T-helper 9 cell (primary cell): ENCODE data around the gene HDAC8.
"Not testable (repeated sequence)": the region's sequence is repeated elsewhere in the genome, so short reads cannot be mapped to it uniquely, and the experiment has no call there.

Source experiments
- DNase-seq: peaks from one replicate; pipeline ENCODE4 v3.0.0-alpha.2; 2020

HDAC8 gene

DNA sequence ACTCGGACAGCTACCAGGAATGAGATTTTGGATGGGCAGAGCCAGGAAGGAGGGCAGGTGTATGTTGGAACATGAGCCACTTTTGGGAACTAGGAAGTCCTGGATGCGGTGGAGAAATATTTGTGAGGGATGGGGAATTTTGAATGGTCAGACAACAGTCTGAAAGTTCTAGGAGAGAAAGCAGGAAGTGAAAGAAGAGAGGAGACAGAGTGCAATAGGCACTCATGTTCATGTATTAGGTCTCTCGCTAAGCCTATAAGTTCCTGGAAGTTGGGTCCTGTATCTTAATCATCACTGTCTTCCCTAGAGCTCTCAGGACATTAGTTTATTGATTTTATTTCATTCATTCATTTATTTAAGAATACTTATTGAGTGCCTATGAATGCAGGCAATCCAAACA, 201.2 kb downstream of the HDAC8 start:
- DNase-seq, result no peak

DNA sequence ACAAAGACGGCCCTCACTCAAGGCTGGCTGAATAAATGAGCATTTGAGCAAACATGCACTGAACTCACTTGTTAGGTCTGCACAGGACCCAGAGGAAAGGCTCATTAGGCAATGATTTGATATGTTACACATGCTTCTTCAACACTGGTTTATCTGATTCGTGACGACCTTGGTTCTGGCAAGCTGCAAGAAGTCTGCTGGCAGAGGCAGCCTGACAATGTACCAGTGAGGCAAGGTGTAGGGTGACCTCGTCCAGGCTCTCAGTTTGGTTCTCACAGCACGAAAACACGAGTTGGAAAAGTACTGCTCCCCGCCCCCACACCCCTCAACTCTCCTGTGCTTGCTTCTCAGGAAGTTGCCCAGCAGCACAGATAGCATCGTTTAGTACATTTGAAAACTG, 203.8 kb downstream of the HDAC8 start:
- DNase-seq, result no peak

DNA sequence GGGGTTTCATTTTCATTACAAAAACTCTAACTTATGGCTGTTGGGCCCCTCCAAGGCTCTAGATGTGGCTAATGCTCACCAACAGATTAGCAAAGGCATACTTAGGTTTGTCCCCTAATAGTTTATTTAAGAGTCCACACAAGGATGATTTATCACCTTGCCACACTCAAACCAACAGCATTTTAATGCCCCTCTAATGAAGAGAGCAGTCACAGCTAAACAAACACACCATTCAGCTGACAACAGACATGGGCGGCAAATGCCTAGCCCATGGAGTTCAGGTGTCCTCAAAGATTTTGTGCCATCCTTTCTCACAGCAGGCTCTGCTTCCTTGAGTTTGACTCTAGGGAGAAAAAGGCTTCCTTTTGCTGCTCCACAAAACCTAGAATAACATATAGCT, 205.1 kb downstream of the HDAC8 start:
- no peak for DNase-seq

DNA sequence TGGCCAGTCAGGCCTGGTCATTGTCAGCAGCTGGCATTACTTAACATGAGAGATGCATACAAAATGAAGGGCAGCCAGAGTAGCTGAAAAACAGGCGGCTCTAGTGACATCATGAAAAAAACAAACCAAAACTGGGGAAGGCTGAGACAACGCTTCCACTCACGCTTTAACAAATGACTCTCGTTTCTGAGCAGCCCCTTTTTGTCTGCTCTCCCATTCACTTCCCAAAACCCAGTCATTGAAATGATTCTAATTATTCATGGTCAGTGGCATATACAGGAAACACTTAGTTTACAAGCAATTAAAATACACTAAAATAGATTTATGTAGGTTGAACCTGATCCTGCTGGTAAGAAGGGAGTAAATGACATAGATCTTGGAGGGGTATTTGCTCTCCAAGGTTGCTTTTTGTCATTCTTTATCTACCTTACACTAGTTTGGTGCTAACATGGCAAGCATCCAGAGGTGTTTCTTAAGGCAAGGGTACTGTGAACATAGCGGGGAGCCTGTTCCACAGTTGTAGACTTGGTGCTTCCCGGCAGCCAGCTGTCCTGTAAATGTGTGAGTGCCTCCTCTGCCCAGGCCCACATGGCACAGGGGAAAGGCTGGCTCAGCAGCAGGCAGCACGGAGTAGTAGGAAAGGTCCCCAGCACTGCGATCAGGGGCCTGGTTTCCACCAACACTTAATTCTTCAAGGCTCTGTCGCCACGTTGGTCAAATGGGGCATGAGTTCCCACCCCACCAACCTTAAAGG, 205.8 kb downstream of the HDAC8 start:
- DNase-seq, result no peak

DNA sequence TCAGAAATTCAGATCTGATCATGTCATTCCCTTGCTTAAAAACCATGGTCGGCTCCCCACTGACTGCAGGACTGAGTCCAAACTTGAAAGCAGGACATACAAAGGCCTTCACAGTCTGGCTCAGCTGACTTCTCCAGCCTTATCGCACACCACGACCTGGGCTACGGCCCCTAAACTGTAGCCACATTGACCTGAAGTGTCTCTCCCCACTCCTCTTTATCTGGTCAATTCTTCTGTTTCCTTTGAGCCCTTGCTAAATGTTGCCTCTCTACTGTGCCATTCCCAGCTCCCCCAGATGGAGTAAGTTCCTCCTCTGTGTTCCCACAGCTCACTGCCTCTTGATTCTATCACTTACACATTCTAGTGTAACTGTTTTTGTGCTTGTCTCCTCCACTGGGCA, 206.5 kb downstream of the HDAC8 start:
- no peak for DNase-seq

DNA sequence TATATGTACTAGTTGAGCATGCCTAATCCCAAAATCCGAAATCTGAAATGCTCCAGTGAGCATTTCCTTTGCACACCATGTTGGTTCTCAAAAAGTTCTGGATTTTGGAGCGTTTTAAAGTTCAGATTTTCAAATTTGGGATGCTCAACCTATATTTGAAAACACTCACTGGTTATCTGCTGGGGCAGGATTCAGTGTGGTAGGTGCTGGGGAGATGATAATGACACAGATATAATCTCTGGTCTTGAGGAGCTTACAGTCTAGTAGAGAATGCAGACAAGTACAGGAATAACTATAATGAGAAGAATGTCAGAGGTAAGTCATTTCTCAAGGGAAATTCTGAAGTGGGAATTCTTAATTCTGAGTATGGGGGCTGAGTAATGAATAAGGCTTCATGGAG, 207.5 kb downstream of the HDAC8 start:
- no peak for DNase-seq

DNA sequence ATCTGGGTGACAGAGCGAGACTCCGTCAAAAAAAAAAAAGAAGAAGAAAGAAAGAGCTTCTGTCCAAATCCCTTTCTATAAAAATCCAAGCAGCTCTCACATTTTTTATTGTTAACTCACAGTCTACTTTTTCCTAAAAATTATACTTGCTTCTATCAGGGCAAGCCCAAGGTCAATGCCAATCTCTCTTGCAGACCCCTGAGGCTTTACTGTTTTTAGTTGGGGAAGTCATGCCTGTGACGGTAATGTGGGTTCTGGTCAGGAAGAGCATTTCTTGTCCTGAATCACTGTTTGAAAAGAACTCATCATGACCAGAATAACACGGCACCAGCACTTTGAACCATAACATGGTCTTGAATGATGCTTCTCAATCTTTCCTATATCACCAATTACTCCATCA, 212.3 kb downstream of the HDAC8 start:
- no peak for DNase-seq

DNA sequence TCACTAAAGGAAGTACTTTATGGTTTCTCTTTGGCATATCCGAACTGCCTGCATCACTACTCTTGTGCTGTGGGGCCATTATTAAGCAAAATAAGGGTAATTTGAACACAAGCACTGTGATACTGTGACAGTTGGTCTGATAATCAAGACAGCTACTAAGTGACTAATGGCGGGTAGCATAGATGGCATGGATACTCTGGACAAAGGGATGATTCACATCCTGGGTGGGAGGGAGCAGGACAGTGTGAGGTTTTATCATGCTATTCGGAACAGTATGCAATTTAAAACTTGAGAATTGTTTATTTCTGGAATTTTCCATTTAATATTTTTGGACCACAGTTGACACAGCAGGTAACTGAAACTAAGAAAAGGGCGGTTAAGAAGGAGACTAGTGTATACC, 214.3 kb downstream of the HDAC8 start:
- DNase-seq, result no peak

DNA sequence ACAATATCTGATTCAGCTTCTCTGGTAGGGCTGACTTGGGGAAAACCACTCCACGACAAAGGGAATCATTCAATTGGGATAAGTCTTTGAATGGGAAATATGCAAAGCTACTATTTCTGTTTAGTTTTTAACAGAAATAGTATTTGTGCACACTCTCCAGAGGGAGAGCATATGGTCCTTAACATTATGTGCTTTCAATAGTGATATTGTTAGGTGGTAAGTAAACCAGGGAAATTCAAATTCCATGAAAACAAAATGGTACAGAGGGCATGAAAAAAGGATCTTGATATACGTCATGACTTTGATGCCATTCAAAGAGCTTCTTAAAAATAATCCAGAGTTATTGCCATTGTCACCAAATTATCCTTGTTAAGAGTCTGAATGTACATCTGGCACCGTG, 219.9 kb downstream of the HDAC8 start:
- no peak for DNase-seq

DNA sequence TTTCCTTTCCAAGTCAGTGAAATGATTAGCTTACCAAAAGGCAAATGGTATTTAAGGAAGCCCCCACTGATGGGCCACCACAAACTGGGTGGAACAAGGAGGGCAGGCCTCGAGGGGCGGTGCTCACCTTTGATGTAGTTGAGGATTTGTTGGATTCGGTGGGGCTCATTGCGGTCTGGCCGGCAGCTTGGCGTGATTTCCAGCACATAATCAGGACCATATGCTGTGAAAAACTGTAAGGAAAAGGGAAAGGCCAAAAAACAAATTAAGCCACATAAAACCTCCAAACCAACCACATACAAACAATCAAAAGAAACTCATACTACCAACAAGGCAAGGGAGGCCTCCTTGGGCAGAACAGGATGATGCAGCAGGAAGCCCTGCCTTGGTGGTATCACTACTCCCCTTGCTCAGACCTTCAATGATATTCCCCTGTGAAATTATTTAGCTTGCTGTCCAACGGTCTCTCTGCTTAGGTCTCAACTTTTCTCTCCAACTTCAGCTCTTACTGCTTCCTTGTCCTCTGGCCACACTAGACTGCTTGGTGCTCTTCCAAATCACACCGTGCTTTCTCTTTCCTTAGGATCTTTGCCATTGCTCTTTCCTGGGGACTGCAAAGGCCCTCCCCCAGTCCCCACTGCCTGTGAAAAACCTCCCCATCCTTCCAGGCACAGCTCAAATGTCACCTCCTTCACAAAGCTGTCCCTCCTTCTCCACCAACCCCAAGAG, 220.9 kb downstream of the HDAC8 start:
- DNase-seq, result no peak

DNA sequence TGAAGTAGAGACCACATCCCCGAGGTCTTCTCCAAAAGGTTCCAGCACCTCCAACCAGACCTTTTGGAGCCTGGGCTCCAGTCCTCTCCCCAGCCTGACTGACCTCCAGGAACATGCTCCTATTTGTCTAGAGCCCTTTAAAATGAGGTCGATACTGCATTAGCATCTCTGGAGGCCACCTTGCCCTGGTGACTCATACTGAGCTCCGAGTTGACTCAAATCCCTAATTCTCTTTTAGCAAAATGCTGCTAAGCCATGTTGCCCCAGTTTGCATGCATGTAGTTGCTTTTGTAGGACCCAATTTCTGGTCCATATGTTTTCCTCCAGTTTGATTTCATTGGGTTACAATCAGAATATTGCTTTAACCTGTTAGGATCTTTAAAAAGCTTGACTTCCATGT, 223.5 kb downstream of the HDAC8 start:
- no peak for DNase-seq

DNA sequence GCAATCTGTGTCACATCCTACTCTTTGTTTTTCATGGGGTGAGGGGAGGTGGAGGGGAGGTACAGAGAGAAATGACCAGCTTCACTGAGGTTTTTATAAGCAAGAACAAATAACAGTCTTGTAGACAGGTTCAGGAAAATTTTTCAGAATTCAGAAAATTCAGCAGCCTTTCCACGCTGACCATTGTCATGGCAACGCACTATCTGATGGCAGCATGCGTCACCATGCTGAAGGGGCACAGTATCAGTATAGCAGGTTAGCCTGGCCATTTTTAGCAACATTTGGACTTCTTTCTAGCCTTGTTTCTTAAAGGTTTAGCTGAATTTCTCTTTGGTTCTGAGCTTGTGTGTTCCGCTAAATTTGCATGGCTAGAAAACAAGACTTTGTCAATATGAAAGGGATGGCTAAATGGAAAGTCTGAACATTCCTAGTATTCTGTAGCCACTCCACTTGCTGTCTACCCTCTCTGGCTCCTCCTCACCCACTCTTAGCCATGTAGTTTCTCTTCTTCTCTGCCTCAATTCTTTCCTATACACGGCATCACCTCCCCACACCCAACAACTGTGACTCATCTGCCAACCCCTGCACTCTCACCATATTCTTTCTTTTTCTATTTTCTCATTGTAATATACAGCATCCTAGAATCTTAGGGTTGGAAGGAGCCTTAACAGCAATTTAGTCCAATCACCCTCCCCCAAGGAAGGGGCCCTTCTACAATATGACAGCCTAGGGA, 224.2 kb downstream of the HDAC8 start:
- no peak for DNase-seq

DNA sequence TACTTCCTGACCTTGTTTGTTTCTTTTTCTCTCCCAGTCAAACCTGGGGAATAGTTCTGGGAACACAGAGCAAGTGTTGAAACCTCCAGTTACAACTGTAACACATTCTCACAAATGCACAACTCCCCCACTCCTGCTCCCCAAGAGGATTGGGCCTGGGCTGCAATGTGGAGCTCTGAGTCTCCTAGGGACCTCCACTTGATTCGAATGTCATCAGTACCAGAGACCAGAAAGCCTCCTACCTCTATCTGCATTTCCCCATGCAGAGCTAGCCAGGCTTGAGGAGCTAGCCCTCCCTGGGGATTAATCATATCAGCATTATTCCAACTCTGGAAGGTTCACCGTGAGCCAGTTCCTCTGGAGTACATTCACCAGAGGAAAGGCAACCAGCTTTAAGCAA, 225.3 kb downstream of the HDAC8 start:
- no peak for DNase-seq

DNA sequence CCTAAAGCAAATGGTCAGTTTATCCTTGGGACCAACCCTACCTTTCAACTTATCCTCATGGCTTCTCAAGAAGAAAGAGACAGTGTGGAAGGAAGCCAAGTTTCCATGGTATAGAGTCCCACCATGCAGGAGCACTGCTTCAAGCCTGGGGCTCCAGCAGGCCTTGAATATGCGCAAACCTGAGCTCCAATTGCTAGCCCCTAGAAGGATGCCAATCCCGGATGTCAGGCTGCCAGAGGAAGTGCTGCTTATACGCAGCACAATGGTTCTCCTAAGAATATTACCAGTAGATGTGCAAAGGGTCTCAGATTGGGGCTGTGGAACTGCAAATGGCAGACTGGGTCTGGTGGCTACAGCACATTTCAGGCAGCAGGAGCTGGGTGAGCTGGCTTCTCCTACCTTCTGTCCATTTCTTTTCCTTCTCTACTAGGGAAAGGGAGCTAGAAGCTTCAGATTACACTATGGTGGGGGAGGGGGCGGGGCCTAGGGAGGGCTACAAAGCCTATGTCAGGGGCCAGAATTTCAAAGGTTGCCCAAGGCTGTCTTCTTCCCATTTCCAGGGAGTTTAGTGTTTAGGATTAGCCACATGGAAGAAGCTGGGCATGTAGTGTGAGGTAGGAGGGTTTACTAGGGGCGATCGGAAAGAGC, 226.2 kb downstream of the HDAC8 start:
- DNase-seq, result no peak

DNA sequence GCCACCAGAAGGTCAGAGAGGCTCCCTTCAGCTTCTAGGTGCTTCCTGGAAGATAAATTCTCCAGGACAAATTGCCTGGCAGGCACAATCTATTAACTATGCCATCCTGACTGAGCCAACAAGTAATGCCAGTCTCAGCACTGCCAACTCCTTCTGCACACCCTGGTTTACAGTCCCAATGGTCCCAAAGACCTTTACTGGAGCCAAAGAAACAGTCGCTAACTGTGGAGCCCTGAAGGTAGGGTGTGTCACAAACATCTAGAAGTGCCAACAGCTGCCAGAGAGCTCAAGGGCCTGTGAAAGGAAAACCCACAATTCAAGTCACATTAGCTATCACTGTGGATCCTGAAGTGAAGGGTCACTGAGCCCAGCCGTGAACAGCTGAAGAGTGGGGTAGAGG, 232.0 kb downstream of the HDAC8 start:
- no peak for DNase-seq

DNA sequence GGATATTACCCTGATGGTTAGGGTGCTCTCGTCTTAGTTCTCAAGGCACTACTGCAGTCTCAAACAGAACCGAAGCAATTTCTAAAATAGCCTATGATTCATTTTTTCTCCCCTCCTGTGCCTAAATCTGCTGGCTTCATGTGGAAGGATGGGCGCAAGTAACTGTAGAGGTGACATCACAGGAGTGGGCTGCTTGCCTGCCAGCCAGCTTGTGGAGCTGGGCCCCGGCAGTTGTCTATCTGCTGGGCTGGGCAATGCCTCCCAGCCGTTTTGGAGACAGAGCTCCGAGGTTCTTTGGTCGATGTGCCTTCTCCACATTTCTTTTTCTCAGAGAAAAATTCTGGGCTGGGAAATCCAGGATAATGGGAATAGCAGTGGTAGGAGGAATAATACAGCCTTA, 232.6 kb downstream of the HDAC8 start:
- DNase-seq, result no peak

DNA sequence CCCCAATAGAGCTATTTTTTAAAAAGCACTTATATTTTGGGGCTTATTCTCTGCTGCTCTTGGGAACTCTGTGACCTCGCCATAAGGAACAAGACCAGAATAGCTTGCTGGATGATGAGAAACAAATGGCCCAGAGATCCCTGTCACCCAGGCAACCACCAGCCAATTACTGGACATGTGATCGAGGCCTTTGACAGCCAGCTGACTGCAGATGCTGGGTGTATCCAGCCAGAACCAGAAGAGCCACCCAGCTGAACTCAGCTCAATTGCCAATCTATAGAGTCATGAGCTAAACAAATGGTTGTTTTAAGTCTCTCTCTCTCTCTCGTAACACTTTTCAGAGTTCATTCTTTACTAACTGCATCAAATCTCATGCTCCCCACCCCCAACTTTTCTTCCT, 242.5 kb downstream of the HDAC8 start:
- DNase-seq, result no peak

DNA sequence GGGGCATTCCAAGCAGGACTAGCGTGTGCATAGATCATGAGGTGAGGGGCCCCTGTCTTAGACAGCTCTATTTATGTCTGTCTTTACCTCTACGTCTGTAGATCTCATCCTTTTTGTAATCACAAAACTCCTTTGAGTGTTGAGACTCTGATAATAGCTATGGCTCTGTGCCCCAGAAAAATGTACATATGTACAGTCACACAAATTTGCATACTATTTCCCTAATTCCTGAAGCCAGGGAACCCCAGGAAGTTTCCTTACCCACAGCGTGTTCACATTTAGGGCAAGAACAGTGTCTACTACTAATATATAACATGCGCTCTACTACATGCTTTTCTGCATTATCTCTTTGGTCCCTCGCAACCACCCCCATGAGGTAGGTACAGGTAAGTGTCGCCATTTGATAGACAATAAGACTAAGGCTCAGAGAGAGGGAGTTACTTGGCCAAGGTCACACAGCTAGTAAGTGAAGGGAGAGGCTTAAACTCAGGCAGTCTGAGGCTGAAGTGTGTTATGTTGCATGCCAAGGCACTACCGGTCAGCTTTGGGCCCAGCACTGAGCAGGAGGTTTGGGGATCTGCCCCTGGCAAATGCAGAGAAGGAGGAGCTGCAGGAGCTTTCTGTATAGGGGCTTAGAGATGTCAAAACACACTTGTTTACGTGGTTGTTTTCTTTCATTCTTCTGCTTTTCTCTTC, 245.9 kb downstream of the HDAC8 start:
- no peak for DNase-seq

DNA sequence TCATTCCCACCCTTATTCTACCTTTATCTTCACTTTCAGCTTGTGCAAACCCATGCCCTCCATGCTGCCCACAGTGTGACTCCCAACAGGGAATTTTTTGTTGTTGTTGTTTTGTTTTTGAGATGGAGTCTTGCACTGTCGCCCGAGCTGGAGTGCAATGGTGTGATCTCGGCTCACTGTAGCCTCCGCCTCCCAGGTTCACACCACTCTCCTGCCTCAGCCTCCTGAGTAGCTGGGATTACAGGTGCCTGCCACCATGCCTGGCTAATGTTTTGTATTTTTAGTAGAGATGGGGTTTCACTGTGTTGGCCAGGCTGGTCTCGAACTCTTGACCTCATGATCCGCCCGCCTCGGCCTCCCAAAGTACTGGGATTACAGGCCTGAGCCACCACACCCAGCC, 253.0 kb downstream of the HDAC8 start:
- not testable (repeated sequence) for DNase-seq

DNA sequence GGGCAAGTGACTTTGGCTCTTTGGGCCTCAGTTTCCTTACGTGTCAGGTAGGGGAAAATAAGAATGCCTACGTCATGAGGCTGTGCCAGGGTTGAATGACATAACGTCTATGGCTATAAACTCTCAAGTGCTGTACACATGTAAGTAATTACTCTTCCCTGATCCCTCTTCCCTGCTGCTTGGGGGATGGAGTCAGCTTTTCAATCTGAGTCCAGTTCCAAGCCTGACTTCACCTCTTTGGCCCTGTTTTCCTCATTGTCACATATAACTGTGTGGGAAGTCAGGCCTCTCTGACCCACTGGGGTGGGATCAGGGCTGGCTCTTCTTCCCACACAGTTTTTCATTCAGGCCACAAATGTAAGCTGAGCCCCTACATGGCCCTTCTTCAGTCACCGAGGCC, 255.5 kb downstream of the HDAC8 start:
- DNase-seq, result no peak

DNA sequence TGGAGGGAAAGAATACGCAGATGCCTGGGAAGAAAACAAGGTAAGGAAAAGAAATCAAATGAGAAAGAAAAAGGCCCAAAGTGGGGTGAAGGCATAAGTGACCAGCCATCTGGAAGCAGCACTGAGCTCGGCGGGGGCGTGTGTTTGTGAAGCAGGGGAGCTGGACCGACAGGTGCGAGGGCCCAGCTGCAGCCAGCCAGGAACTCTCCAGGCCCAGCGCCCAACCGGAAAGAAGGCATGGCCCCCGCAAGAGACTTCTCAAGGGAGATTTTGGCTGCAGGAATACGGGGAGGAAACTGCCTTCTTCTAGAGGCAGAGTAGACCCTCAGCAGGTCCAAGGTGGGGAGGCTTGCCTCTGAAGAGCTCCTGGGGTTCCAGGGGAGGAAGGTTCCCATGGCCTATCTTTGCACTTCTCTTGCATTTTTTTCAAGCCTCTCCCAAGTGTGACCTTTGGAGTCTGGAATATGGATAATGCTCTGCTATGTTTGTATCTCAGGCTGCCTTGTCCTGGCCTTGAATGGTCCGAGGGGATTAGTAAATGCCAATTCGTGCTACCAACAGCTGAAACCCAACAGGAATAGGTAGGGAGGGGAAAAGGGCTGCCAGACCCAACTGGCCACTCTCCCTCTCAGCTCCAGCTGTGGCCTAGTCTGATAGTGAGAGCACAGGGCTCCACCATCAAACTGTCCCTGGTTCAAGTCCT, 256.1 kb downstream of the HDAC8 start:
- no peak for DNase-seq

DNA sequence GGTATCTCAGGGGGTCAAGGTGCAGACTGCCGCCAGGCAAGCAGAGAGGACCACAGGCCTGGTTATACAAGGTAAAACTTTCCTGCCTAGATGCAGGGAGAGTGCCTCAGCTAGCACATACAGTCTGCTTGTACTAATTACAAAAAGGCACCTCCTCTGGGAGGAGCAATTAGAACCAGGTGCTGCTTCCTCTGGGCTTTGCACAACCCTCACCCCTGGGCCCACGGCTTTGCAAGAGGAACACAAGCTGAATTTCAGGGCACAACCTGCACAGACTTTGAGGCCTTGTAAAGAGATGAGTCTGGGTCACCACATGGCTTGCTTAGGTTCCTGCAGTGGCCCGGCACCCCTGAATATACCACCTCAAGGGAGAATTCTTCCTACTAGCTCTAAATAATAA, 257.8 kb downstream of the HDAC8 start:
- DNase-seq, result no peak
